HG02588 (cell line): Measurements from ENCODE around the gene XXYLT1.
"Not testable (repeated sequence)": the region's sequence is repeated elsewhere in the genome, so short reads cannot be mapped to it uniquely, and the experiment has no call there.

Source experiments
- ATAC-seq: cut with Tn5 transposase; IDR thresholded peaks from one replicate; pipeline ENCODE4 v1.9.1; 2021; ENCODE audit warnings: mild to moderate bottlenecking, moderate library complexity; ENCODE audit not compliant: unreplicated experiment

The XXYLT1 gene

DNA sequence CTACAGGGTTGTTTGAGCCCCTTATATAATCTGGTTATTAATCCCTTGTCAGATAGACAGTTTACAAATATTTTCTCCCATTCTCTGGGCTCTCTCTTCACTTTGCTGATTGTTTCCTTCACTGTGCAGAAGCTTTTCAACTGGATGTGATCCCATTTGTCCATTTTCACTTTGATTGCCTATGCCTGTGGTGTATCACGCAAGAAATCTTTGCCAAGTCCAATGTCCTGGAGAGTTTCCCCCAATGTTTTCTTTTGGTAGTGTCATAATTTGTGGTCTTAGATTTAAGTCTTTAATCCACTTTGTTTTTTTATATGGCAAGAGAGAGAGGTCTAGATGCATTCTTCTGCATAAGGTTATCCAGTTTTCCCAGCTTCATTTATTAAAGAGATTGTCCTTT lies 40.7 kb downstream of the XXYLT1 start:
- no peak for ATAC-seq

- not testable (repeated sequence) for ATAC-seq
Observed at GRCh38 chr3:195228886-195229285, 42.1 kb downstream of the XXYLT1 start.

DNA sequence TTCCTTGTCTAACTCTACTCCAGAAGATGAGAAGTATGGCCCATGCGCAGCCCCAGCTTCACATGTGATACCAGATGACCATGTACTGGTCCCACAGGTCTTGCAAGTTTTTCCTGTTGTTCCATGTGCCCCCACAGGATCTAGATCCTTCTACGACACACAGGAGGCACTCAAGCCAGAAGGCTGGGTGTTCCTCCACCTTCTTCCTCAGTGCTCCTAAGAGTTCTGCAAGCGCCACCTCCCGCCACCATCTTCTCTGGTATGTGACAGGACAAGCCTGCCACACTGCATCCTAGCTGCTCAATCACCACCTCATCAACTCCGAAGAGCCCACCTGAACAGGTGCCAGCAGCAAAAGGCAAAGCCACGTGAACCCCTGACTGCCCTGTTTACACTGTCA lies 43.1 kb downstream of the XXYLT1 start:
- no peak for ATAC-seq

DNA sequence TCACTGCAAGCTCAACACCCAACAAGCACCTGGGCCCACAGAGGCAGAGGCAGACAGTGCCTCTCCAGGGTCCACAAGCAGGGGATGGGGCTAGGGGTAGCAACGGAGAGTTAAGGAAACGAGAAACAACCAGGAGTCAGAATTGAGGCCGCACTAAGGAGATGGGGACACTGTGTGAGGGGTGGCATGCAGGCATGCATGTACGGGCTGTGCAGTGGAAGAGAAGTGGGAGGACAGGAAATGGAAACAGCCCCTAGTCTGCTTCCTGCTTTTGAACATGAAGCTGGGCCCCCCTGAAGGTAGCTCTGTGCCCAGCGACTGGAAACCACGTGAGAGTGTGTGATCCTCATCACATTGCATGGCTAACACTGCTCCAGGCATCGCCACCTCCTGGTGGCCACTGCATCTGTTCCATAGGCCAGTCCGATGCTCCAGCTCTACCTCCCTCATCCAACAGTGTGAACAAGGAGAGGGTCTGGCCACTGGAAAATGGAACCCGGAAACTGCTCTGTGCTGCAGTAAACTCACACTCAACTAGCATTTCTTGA lies 44.0 kb downstream of the XXYLT1 start:
- no peak for ATAC-seq

DNA sequence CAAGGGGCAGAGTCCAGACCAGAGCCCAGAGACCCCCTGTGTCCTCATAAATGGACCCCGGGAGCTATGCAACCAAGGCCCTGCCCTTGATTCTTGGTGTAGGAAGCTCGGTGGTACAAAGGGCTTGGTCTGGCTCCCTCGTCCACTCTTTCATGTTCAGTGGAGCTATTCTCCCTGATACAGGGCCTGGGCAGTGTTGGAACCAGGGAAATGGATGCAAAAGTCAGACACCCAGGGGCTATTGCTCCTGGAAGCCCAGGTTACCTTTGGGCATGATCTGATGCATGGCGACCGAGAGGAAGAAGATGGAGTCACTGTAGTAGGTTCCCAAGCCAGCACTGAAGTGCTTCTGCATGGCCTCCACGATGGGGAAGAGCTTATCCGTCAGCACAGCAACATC lies 44.5 kb downstream of the XXYLT1 start:
- ATAC-seq: no peak

- no peak for ATAC-seq
Observed at GRCh38 chr3:195224980-195225580, 45.9 kb downstream of the XXYLT1 start.

DNA sequence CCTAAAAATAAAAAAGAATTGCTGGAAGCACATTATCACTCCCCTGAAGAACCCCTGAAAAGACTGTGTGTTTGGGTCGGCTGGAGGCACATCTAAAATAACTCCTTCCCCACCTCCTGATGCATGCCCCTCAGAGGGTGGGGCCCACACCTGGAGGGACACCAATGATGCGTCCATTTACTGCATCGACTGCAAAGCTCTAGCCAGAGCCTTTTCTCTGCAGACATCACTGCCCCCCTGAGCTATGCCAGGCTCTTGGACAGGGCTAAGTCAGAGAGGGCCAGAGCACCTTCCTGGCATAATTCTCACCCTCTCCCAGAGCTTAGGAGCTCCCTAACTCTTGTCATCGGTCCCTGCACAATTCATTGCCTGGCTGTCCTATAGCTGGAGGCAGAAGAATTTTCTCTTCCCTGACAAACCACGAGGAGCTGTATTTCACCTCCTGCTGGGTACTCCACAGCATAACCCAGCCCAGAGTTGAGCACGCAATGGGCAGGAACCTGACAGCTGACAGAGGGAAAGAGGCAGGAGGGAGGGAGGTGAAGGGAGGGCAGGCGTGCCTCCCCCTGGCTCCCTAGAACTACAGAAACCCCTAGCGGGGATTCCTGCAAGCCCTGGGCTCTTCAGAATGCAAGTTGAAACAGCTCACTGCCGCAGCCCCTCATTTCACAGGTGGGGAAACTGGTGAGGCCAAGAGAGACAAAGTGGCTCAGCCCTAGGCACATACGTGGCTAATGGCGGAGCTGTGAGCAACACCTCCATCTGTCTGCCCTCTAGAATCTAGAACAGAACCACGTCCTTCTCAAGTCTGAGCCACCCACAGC lies 46.6 kb downstream of the XXYLT1 start:
- ATAC-seq: no peak

DNA sequence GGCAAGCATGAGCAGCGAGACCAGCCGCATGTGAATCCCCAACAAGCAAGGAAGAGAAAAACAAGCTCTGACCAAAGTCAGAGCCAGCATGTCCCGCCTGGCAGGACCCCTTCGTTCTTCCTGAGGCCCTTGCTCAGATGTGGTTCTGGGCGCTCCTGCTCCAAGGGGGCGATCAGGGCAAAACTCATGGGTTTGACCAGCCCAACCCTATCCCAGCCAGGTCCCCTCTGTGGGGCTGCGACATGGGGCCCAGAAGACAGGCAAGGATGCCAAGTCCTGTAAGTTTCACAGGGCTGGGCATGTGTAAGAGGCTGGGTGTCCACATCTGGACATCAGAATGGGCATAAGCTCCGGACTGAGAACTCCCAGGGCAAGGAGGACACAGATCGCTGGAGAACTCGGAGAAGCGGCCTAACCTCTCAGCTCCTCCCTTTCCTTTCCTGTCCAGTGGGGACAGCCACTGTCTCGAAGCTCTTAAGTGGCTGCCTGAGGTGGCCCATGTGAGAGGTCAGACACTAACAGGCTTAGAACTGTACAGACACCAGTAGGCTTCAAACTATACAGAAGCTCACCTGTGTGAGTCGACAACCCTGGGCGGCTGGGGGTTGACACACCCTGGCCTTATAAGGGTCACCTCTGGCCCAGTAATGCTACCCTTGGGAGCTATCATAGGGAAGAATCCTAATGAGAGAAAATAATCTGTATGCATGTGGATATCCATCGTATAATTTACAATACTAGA lies 48.9 kb downstream of the XXYLT1 start:
- ATAC-seq: no peak

- no peak for ATAC-seq
Observed at GRCh38 chr3:195221015-195221853, 49.7 kb downstream of the XXYLT1 start.

GRCh38 chr3:195219351-195220230 lies 51.4 kb downstream of the XXYLT1 start:
- no peak for ATAC-seq

DNA sequence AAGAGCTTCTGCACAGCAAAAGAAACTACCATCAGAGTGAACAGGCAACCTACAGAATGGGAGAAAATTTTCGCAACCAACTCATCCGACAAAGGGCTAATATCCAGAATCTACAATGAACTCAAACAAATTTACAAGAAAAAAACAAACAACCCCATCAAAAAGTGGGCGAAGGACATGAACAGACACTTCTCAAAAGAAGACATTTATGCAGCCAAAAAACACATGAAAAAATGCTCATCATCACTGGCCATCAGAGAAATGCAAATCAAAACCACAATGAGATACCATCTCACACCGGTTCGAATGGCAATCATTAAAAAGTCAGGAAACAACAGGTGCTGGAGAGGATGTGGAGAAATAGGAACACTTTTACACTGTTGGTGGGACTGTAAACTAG lies 52.6 kb downstream of the XXYLT1 start:
- ATAC-seq: not testable (repeated sequence)

- not testable (repeated sequence) for ATAC-seq
Observed at GRCh38 chr3:195215576-195215975, 55.4 kb downstream of the XXYLT1 start.

DNA sequence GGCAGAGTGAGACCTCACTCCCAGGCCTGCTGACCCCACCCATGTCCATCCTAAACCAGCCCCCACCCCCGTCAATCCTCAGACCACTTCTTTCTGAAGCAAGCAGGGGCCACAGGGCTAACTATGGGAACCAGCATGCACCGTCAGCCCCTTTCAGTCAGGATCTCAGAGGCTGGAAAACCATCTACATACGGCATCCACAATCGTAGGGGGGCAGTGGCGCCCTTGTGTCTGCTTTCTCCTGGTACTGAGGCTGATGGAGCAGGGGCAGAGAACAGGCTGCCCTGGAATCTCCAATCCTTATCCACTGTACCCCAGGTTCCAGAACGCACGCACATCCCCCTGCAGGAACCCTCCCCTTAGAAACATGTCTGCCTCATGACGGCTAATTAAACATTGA lies 56.6 kb downstream of the XXYLT1 start:
- ATAC-seq: no peak

DNA sequence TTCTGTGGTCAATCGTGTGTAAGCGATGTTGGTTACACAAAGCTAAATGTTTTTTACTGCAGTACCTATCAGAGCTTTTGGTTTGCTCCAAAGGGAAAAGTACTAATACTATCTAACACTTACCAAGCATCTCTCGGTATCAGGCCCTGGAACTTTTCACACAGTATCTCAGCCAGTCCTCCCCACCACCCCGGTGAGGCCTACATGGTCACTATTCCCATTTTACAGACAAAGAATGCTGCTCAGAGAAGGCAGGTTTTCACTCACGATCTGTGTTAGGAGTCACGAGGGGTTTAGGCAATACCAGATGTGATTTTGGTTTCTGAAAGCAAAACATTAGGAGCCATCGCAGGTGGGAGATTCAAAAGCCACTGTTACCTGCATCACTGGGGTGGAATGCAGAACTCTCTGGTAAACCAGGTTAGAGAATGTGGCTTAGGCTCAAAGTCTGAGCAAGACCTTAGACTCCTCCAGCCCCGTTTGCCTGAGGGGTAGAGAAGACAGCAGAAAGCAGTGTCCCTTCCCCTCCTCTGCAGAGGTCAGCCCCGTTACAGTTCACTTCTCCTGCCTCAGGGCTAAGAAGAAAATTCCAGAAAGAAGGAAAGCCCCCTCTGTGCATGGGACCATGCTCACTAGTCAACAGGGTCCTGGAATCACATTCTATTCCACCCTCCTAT lies 57.2 kb downstream of the XXYLT1 start:
- ATAC-seq: no peak

- no peak for ATAC-seq
Observed at GRCh38 chr3:195212749-195213375, 58.1 kb downstream of the XXYLT1 start.

GRCh38 chr3:195212033-195212748 lies 58.8 kb downstream of the XXYLT1 start:
- ATAC-seq: no peak

DNA sequence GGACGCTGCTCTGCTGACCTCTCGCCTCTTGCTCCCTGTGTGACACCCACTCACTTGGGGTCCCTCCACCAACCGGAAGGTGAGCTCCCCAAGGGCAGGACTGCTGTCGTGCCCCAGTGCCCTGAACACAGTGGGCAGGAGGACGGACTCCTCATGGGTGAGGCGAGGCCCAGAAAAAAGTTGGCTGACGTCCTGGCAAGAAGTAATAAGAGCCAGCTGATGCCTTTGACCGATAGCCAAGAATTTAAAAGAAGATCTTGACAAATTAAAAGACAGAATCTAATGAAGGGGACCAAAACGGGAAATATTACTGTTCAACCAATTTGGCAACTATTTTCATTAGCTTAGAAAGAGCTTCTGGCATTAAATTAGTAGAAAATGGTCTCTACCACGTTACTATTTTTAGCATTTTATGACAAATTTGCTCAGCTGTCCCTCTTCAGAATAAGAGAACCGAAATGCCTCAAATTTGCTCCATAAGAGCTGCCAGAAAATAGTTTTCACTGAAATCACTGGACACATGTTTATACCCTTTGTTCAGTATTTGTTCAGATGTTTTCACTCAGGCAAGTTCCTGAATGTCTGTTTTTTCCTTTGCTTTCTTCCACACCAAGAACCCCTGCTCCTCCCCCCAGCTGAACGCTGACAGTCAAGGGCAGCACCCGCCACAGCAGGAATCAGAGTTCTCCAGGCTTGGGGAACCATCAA lies 60.5 kb downstream of the XXYLT1 start:
- ATAC-seq: no peak
